SK-N-MC (cell line): ENCODE results near the gene KCNH1.

Source experiments
- EZH2 ChIP-seq: fragments of 200-600 bp; sonication (generic); IDR thresholded peaks from one replicate; pipeline ENCODE4 v1.6.1; 2017; ENCODE audit warnings: antibody characterized with exemption
- FOXP2 ChIP-seq: optimal IDR thresholded peaks from 2 replicates; pipeline ENCODE3; 2011; ENCODE audit warnings: mild to moderate bottlenecking, moderate library complexity; ENCODE audit not compliant: insufficient read depth; ENCODE audit errors: extremely low read length, control extremely low read depth
- POLR2AphosphoS5 ChIP-seq: IDR thresholded peaks from 2 replicates; pipeline ENCODE4 v1.6.1; 2012; ENCODE audit warnings: mild to moderate bottlenecking, low read depth, low read length, borderline replicate concordance

GRCh38 chr1:210916548-210916947 lies 217.4 kb downstream of the KCNH1 start:
- TF ChIP-seq POLR2AphosphoS5 (no peak), EZH2 (no peak), FOXP2 (no peak)
